Common myeloid progenitor, CD34-positive (primary cell): ENCODE measurements around the gene SP7.

ENCODE experiments used
- CTCF ChIA-PET: fragments of 350-600 bp; sonication (Branson Sonifier 250); formaldehyde crosslinking; loops from one replicate; lab custom pipeline; 2021; ENCODE audit warnings: antibody characterized with exemption; lab: Charles Lee
- POLR2A ChIA-PET: fragments of 350-600 bp; sonication (Branson Sonifier 250); formaldehyde crosslinking; loops from one replicate; lab custom pipeline; 2021; ENCODE audit warnings: antibody characterized with exemption; lab: Charles Lee
- DNase-seq, 3 donors: peaks; one replicate each; pipeline versions ENCODE4 v3.0.0 to v3.0.0-alpha.2; 2013
- H3K27ac ChIP-seq, 2 experiments: 1 replicate in 1 of 2; 2 replicates in 1 of 2; pipeline ENCODE4 v1.7.0; 2013; ENCODE audit warnings: inconsistent platforms in 2 of 2, low read length in 2 of 2, mild to moderate bottlenecking in 2 of 2, low read depth in 1 of 2, moderate library complexity in 1 of 2; ENCODE audit not compliant: severe bottlenecking in 2 of 2, insufficient read depth in 1 of 2, poor library complexity in 1 of 2
- H3K27me3 ChIP-seq, 5 experiments: replicated peaks in 2 of 5; 1 replicate in 3 of 5; 2 replicates in 2 of 5; pipeline versions ENCODE4 v1.6.1 to v1.7.0; 2013; ENCODE audit warnings: low read length in 4 of 5, mild to moderate bottlenecking in 2 of 5, moderate library complexity in 2 of 5, inconsistent platforms in 1 of 5; ENCODE audit not compliant: insufficient read depth in 5 of 5, control insufficient read depth in 4 of 5
- H3K36me3 ChIP-seq, 4 experiments: 1 replicate in 2 of 4; 2 replicates in 2 of 4; pipeline versions ENCODE4 v1.6.1 to v1.7.0; 2013; ENCODE audit warnings: low read length in 3 of 4, control low read depth in 1 of 4, mild to moderate bottlenecking in 1 of 4; ENCODE audit not compliant: control insufficient read depth in 4 of 4, insufficient read depth in 4 of 4
- H3K4me1 ChIP-seq, 4 experiments: 1 replicate in 3 of 4; 2 replicates in 1 of 4; pipeline versions ENCODE4 v1.6.1 to v1.7.1; 2013; ENCODE audit warnings: low read length in 3 of 4, mild to moderate bottlenecking in 3 of 4, control low read depth in 1 of 4, inconsistent platforms in 1 of 4, moderate library complexity in 1 of 4; ENCODE audit not compliant: control insufficient read depth in 4 of 4, insufficient read depth in 4 of 4; ENCODE audit errors: control extremely low read depth in 1 of 4
- H3K4me3 ChIP-seq, 7 experiments: 1 replicate in 4 of 7; 2 replicates in 3 of 7; pipeline versions ENCODE4 v1.5.1 to v1.7.0; 2013; ENCODE audit warnings: mild to moderate bottlenecking in 7 of 7, low read length in 6 of 7, moderate library complexity in 6 of 7, inconsistent platforms in 2 of 7, low read depth in 2 of 7, control low read depth in 1 of 7; ENCODE audit not compliant: insufficient read depth in 4 of 7, control insufficient read depth in 1 of 7; ENCODE audit errors: extremely low read depth in 1 of 7
- H3K9me3 ChIP-seq, 5 experiments: 1 replicate in 4 of 5; 2 replicates in 1 of 5; pipeline versions ENCODE4 v1.6.1 to v1.7.1; 2013; ENCODE audit warnings: low read length in 4 of 5, mild to moderate bottlenecking in 2 of 5, inconsistent platforms in 1 of 5, low read depth in 1 of 5, moderate library complexity in 1 of 5; ENCODE audit not compliant: control insufficient read depth in 4 of 5, insufficient read depth in 2 of 5; ENCODE audit errors: control extremely low read depth in 1 of 5
- WGBS: methylation state at CpG from one replicate; pipeline ENCODE4 v1.1.5; 2013; ENCODE audit not compliant: insufficient coverage; 5-methylcytosine and 5-hydroxymethylcytosine counted together

SP7 gene

DNA sequence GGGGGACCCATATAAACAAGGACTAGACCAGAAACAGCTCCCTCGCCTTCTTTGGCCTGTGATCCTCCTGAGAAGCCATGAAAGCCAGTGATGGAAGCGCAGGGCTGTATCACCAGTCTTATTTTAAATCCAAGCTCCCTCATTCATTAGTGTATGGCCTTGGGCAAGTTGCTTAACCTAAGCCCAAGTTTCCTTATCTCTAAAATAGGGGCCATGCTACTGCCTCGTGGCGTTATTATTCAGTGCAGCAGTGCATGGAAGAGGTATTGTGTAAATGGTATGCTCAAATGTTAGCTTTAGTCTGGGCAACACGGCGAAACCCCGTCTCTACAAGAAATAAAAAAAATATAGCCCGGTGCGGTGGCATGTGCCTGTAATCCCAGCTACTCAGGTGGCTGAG is 58.2 kb downstream of the SP7 start:
- 100% methylated on average over 4 of the region's 9 CpGs for WGBS
- Histone ChIP-seq H3K36me3 (peaks cover 28 to 72% (median 44%) of the 10 kb centered on the region in 4 experiments), H3K4me3 (no peak overlapping the region), H3K27me3 (no peaks in the 10 kb centered on the region), H3K27ac (no peak overlapping the region), H3K9me3 (no peaks in the 10 kb centered on the region), H3K4me1 (peaks cover 0 to 3% (median 1%) of the 10 kb centered on the region in 4 experiments)
- ChIA-PET POLR2A (no interaction called here), CTCF (interaction anchor here (0.7 to 24.3 kb wide), 13 partner anchors 8 to 176 kb away, joined by 3 to 399 read pairs (median 5); partner anchors contain the start of genes AAAS, ESPL1 and ITGB7)
- DNase-seq = no peak
